Cardiac fibroblast (primary cell): ENCODE measurements around the gene INAFM2.

Experiments
- DNase-seq, 2 donors: peaks; one replicate each; pipeline versions ENCODE4 v3.0.0 to v3.0.0-alpha.2; 2010; ENCODE audit warnings: low read depth in 2 of 2
- H3K4me3 ChIP-seq, 2 donors: replicated peaks in 1 of 2; 1 replicate in 1 of 2; 2 replicates in 1 of 2; pipeline ENCODE4 v1.5.1; 2011; ENCODE audit warnings: low read depth in 2 of 2, low read length in 2 of 2, mild to moderate bottlenecking in 2 of 2, moderate library complexity in 1 of 2
- TF ChIP-seq, protein P1 (sequence below): IDR thresholded peaks from one replicate; pipeline ENCODE4 v1.5.1; 2011; ENCODE audit warnings: low read depth, mild to moderate bottlenecking, low read length, inconsistent platforms

The INAFM2 gene

GRCh38 chr15:40360015-40360414, 36.5 kb downstream of the INAFM2 start:
- H3K4me3 ChIP-seq = no peak overlapping the region
- TF ChIP-seq, protein P1, sequence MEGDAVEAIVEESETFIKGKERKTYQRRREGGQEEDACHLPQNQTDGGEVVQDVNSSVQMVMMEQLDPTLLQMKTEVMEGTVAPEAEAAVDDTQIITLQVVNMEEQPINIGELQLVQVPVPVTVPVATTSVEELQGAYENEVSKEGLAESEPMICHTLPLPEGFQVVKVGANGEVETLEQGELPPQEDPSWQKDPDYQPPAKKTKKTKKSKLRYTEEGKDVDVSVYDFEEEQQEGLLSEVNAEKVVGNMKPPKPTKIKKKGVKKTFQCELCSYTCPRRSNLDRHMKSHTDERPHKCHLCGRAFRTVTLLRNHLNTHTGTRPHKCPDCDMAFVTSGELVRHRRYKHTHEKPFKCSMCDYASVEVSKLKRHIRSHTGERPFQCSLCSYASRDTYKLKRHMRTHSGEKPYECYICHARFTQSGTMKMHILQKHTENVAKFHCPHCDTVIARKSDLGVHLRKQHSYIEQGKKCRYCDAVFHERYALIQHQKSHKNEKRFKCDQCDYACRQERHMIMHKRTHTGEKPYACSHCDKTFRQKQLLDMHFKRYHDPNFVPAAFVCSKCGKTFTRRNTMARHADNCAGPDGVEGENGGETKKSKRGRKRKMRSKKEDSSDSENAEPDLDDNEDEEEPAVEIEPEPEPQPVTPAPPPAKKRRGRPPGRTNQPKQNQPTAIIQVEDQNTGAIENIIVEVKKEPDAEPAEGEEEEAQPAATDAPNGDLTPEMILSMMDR = no peak
- DNase-seq = no peak

DNA sequence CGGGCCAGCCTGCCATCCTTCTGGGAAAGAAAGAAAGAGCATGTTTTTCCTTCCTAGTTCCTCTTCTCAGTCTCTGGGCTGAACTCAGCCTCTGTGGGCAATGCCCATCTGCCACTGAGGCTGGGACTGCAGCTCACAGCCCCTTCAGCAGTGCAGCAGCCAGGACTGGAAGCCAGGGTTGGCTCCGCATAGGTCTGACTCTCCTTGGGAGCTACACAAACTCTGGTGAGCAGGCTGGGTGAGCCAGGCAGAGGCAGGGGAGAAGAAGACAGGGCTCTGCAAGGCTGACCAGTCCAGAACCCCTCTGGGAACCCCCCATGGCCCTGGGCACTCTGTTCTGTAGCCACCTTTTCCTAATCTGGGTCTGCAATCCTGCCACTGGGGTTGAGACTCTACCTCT, 38.1 kb downstream of the INAFM2 start:
- TF ChIP-seq, protein P1 = no peak
- H3K4me3 ChIP-seq = no peak overlapping the region
- no peak for DNase-seq

DNA sequence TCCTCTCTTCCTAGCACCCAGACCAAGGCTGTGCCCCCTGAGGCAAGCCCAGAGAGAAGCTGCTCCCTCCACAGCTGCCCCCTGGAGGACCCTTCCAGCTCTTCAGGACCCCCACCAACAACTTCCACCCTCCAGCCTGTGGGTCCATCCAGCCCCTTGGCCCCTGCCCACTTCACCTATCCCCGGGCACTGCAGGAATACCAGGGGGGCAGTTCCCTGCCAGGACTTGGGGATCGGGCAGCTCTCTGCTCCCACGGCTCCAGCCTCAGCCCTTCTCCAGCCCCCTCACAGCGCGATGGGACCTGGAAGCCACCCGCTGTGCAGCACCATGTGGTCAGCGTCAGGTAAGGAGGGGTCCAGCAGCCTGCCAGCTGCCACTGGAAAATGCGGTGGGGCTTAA, 40.1 kb downstream of the INAFM2 start:
- TF ChIP-seq, protein P1 = no peak
- H3K4me3 ChIP-seq = no peak overlapping the region
- no peak for DNase-seq

DNA sequence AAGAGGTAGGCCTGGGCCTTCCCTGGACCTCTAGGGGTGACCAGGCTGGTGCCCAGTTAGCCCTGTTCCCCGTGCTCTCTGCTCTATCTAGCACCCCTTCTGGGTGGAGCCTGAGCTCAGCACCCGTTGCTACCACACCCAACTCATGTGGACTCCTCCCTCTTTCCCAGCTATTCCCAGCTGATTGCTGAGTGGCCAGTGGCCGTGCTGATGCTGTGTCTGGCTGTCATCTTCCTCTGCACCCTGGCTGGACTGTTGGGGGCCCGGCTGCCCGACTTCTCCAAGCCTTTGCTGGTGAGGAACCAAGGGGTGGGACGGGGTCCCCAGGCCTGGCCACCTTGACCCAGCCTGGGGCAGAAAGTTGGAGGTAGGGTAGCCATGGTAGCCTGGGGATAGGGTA, 40.8 kb downstream of the INAFM2 start:
- no peak overlapping the region for H3K4me3 ChIP-seq
- TF ChIP-seq, protein P1 = no peak
- no peak for DNase-seq

- no peak overlapping the region for H3K4me3 ChIP-seq
- no peak for DNase-seq
- TF ChIP-seq, protein P1 = no peak
These were observed 41.5 kb downstream of the INAFM2 start for GRCh38 chr15:40365016-40365415.

- DNase-seq = no peak
- TF ChIP-seq, protein P1 = no peak
- no peak overlapping the region for H3K4me3 ChIP-seq
These were observed 42.3 kb downstream of the INAFM2 start for GRCh38 chr15:40365624-40366456.
